Liver (tissue), 9 donors: Measurements from ENCODE around the gene ANXA3. TPM values are rescaled to one million over a fixed set of nuclear protein-coding genes. Genes with fewer than 3 reads are reported as not detected.

Experiments used
- DNase-seq: peaks from one replicate; pipeline ENCODE4 v3.0.0-alpha.2; 2017; ENCODE audit warnings: low spot score
- H3K27ac ChIP-seq, 2 donors: one replicate each; pipeline ENCODE4 v1.7.0; 2013; ENCODE audit warnings: inconsistent platforms in 2 of 2, low read length in 2 of 2, control low read depth in 1 of 2, low read depth in 1 of 2, mild to moderate bottlenecking in 1 of 2
- H3K27me3 ChIP-seq, 4 donors: one replicate each; pipeline versions ENCODE4 v1.6.1 to v1.7.0; 2013; ENCODE audit warnings: low read length in 3 of 4, inconsistent platforms in 1 of 4, mild to moderate bottlenecking in 1 of 4, moderate library complexity in 1 of 4; ENCODE audit not compliant: control insufficient read depth in 4 of 4, insufficient read depth in 4 of 4
- H3K36me3 ChIP-seq, 4 donors: one replicate each; pipeline versions ENCODE4 v1.6.1 to v1.7.0; 2013; ENCODE audit warnings: low read length in 3 of 4, mild to moderate bottlenecking in 3 of 4, low read depth in 1 of 4, moderate library complexity in 1 of 4; ENCODE audit not compliant: control insufficient read depth in 4 of 4, insufficient read depth in 3 of 4
- H3K4me1 ChIP-seq, 4 donors: one replicate each; pipeline versions ENCODE4 v1.6.1 to v1.7.0; 2013; ENCODE audit warnings: low read length in 3 of 4, mild to moderate bottlenecking in 3 of 4, moderate library complexity in 1 of 4; ENCODE audit not compliant: control insufficient read depth in 4 of 4, insufficient read depth in 4 of 4
- H3K4me3 ChIP-seq, 3 donors: one replicate each; pipeline versions ENCODE4 v1.6.1 to v1.7.0; 2013; ENCODE audit warnings: low read length in 3 of 3, control low read depth in 1 of 3, low read depth in 1 of 3, mild to moderate bottlenecking in 1 of 3
- H3K9ac ChIP-seq, 2 donors: one replicate each; pipeline ENCODE4 v1.7.0; 2013; ENCODE audit warnings: low read length in 2 of 2, mild to moderate bottlenecking in 2 of 2, moderate library complexity in 2 of 2, control low read depth in 1 of 2, low read depth in 1 of 2
- H3K9me3 ChIP-seq, 4 donors: one replicate each; pipeline versions ENCODE4 v1.6.1 to v1.7.0; 2013; ENCODE audit warnings: low read length in 3 of 4; ENCODE audit not compliant: control insufficient read depth in 4 of 4
- EGR1 ChIP-seq, 2 donors: IDR thresholded peaks; 2 replicates each; pipeline ENCODE4 v1.6.1; 2016 to 2018; ENCODE audit warnings: antibody characterized with exemption in 2 of 2, low read depth in 2 of 2
- FOXA1 ChIP-seq: IDR thresholded peaks from 2 replicates; pipeline ENCODE4 v1.6.1; 2016; ENCODE audit warnings: antibody characterized with exemption
- FOXA2 ChIP-seq: IDR thresholded peaks from 2 replicates; pipeline ENCODE4 v1.6.1; 2016; ENCODE audit warnings: antibody characterized with exemption
- GABPA ChIP-seq, 2 donors: IDR thresholded peaks in 1 of 2; conservative IDR thresholded peaks in 1 of 2; 2 replicates each; pipeline ENCODE4 v1.6.1; 2016; ENCODE audit warnings: antibody characterized with exemption in 2 of 2, mild to moderate bottlenecking in 1 of 2, moderate library complexity in 1 of 2
- HNF4G ChIP-seq: IDR thresholded peaks from 2 replicates; pipeline ENCODE4 v1.6.1; 2016; ENCODE audit warnings: antibody characterized with exemption
- NR2F2 ChIP-seq: IDR thresholded peaks from 2 replicates; pipeline ENCODE4 v1.6.1; 2016; ENCODE audit warnings: antibody characterized with exemption
- RAD21 ChIP-seq, 2 donors: IDR thresholded peaks; 2 replicates each; pipeline ENCODE4 v1.6.1; 2016; ENCODE audit warnings: antibody characterized with exemption in 2 of 2, mild to moderate bottlenecking in 2 of 2
- RXRA ChIP-seq, 2 donors: IDR thresholded peaks; 2 replicates each; pipeline ENCODE4 v1.6.1; 2017 to 2018; ENCODE audit warnings: antibody characterized with exemption in 2 of 2, mild to moderate bottlenecking in 1 of 2
- SP1 ChIP-seq: IDR thresholded peaks from 2 replicates; pipeline ENCODE4 v1.6.1; 2018; ENCODE audit warnings: antibody characterized with exemption, mild to moderate bottlenecking
- TAF1 ChIP-seq: conservative IDR thresholded peaks from 2 replicates; pipeline ENCODE4 v1.6.1; 2016; ENCODE audit warnings: antibody characterized with exemption, mild to moderate bottlenecking
- YY1 ChIP-seq: IDR thresholded peaks from 2 replicates; pipeline ENCODE4 v1.6.1; 2016; ENCODE audit warnings: antibody characterized with exemption, mild to moderate bottlenecking
- WGBS: extraction: QIAGEN DNeasy Blood & Tissue Kit; methylation state at CpG from one replicate; pipeline ENCODE4 v1.1.7; 2013; 5-methylcytosine and 5-hydroxymethylcytosine counted together
- polyA plus RNA-seq, 2 donors: library from polyadenylated mRNA; stranded (reverse) in 1 of 2; unstranded in 1 of 2; fragments of 200-250 nt in 1 of 2; fragments of >200 nt in 1 of 2; fragmentation: Nextera tagmentation in 1 of 2; extraction: Ambion mirVana in 1 of 2; gene quantifications; one replicate each; pipeline versions ENCODE4 v1.2.1 to v1.2.3, GENCODE V29; 2013 to 2015
- total RNA-seq, 2 donors: library from RNA; depleted of rRNA; stranded (reverse); fragments of >200 nt; gene quantifications; one replicate each; pipeline ENCODE4 v1.2.3, GENCODE V29; 2014
- TF ChIP-seq, protein P1 (sequence below): IDR thresholded peaks from 2 replicates; pipeline ENCODE4 v1.6.1; 2016; ENCODE audit warnings: antibody characterized with exemption
- TF ChIP-seq, protein P2 (sequence below): IDR thresholded peaks from 2 replicates; pipeline ENCODE4 v1.6.1; 2016; ENCODE audit warnings: antibody characterized with exemption
- TF ChIP-seq, protein P3 (sequence below): IDR thresholded peaks from 2 replicates; pipeline ENCODE4 v1.6.1; 2016; ENCODE audit warnings: antibody characterized with exemption
- TF ChIP-seq, protein P4 (sequence below): IDR thresholded peaks from 2 replicates; pipeline ENCODE4 v1.6.1; 2016; ENCODE audit warnings: antibody characterized with exemption, mild to moderate bottlenecking
- donor health status: healthy.
- donor health status: healthy.
- donor health status: healthy.
- donor health status: healthy.
- donor health status: healthy.

The ANXA3 gene
- total and polyA plus RNA-seq, 4 donors, result 1.7 to 16.4 (median 3.4) TPM

DNA sequence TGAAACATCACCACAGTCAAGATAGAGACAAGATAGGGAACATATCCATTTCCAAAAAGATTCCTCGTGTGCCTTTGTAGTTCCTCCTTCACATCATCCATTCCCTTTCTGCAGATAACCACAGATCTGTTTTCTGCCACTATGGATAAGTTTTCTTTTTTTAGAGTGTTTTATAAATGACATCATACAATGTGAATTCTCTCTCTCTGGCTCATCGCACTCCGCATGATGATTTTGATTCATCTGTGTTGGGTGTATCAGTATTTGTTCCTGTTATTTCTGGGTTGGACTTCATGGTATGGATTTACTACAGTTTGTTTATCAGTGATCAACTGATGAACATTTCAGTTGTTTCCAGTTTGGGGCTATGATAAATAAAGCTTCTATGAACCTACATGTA lies 23.2 kb upstream of the ANXA3 start:
- H3K9me3 ChIP-seq, result no peaks in the 10 kb centered on the region
- no peaks in the 10 kb centered on the region for H3K4me1 ChIP-seq
- WGBS, result 74% methylated on average over 3 of the region's 3 CpGs
- DNase-seq, result no peak
- peaks cover 0 to under 1% (median 0%) of the 10 kb centered on the region in 4 donors for H3K27me3 ChIP-seq
- H3K27ac ChIP-seq, result no peak overlapping the region
- TF ChIP-seq, protein P1, sequence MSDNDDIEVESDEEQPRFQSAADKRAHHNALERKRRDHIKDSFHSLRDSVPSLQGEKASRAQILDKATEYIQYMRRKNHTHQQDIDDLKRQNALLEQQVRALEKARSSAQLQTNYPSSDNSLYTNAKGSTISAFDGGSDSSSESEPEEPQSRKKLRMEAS, result no peak
- TF ChIP-seq RAD21 (IDR thresholded peaks at IDR 0.05) (no peak), FOXA2 (no peak), GABPA (IDR thresholded peaks at IDR 0.05 in 1 of 2, conservative IDR thresholded peaks at IDR 0.05 in 1 of 2) (no peak), NR2F2 (no peak), FOXA1 (no peak), HNF4G (no peak), SP1 (no peak)
- TF ChIP-seq, protein P2, sequence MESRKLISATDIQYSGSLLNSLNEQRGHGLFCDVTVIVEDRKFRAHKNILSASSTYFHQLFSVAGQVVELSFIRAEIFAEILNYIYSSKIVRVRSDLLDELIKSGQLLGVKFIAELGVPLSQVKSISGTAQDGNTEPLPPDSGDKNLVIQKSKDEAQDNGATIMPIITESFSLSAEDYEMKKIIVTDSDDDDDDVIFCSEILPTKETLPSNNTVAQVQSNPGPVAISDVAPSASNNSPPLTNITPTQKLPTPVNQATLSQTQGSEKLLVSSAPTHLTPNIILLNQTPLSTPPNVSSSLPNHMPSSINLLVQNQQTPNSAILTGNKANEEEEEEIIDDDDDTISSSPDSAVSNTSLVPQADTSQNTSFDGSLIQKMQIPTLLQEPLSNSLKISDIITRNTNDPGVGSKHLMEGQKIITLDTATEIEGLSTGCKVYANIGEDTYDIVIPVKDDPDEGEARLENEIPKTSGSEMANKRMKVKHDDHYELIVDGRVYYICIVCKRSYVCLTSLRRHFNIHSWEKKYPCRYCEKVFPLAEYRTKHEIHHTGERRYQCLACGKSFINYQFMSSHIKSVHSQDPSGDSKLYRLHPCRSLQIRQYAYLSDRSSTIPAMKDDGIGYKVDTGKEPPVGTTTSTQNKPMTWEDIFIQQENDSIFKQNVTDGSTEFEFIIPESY, result no peak
- no peak overlapping the region for H3K4me3 ChIP-seq
- H3K9ac ChIP-seq, result no peak overlapping the region
- H3K36me3 ChIP-seq, result no peaks in the 10 kb centered on the region

DNA sequence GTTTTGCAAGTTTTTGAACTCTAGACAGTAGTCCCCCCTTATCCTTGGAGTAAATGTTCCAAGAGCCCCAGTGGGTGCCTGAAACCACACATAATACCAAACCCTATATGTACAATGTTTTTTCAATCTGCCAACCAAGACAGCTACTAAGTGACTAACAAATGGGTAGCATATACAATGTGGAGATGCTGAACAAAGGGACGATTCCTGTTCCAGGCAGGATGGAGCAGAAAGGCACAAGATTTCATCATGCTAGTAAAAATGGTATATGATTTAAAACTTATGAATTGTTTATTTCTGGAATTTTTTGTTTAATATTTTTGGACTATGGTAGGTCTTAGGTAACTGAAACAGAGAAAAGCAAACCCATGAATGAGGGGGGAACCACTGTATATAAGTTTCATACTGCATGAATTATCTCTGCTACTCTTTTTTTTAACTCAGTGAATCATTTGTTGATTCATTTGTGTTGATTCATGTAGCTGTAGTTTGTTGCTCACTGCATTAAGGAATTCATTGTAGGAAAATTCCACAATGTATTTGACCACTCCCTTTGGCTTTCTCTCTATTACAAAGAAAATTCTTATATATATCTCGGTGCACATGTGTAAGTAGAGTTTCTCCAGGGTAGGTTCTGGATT lies 21.9 kb upstream of the ANXA3 start:
- no peak overlapping the region for H3K4me3 ChIP-seq
- 88% methylated on average over 2 of the region's 2 CpGs for WGBS
- DNase-seq, result no peak
- no peaks in the 10 kb centered on the region for H3K9me3 ChIP-seq
- TF ChIP-seq TAF1, result no peak
- no peak for TF ChIP-seq FOXA1
- TF ChIP-seq, protein P3, sequence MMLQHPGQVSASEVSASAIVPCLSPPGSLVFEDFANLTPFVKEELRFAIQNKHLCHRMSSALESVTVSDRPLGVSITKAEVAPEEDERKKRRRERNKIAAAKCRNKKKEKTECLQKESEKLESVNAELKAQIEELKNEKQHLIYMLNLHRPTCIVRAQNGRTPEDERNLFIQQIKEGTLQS, result no peak
- TF ChIP-seq EGR1 (IDR thresholded peaks at IDR 0.05; ENCODE audit: low read depth in 2 of 2), result no peak
- TF ChIP-seq RAD21 (IDR thresholded peaks at IDR 0.05), result no peak
- TF ChIP-seq, protein P4, sequence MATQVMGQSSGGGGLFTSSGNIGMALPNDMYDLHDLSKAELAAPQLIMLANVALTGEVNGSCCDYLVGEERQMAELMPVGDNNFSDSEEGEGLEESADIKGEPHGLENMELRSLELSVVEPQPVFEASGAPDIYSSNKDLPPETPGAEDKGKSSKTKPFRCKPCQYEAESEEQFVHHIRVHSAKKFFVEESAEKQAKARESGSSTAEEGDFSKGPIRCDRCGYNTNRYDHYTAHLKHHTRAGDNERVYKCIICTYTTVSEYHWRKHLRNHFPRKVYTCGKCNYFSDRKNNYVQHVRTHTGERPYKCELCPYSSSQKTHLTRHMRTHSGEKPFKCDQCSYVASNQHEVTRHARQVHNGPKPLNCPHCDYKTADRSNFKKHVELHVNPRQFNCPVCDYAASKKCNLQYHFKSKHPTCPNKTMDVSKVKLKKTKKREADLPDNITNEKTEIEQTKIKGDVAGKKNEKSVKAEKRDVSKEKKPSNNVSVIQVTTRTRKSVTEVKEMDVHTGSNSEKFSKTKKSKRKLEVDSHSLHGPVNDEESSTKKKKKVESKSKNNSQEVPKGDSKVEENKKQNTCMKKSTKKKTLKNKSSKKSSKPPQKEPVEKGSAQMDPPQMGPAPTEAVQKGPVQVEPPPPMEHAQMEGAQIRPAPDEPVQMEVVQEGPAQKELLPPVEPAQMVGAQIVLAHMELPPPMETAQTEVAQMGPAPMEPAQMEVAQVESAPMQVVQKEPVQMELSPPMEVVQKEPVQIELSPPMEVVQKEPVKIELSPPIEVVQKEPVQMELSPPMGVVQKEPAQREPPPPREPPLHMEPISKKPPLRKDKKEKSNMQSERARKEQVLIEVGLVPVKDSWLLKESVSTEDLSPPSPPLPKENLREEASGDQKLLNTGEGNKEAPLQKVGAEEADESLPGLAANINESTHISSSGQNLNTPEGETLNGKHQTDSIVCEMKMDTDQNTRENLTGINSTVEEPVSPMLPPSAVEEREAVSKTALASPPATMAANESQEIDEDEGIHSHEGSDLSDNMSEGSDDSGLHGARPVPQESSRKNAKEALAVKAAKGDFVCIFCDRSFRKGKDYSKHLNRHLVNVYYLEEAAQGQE, result no peak
- TF ChIP-seq, protein P1, result no peak
- TF ChIP-seq, protein P2, result no peak
- TF ChIP-seq NR2F2, result no peak
- TF ChIP-seq HNF4G, result no peak
- TF ChIP-seq YY1, result no peak
- no peak for TF ChIP-seq RXRA (IDR thresholded peaks at IDR 0.05)
- TF ChIP-seq FOXA2, result no peak
- TF ChIP-seq GABPA (IDR thresholded peaks at IDR 0.05 in 1 of 2, conservative IDR thresholded peaks at IDR 0.05 in 1 of 2), result no peak
- H3K4me1 ChIP-seq, result no peaks in the 10 kb centered on the region
- H3K36me3 ChIP-seq, result no peaks in the 10 kb centered on the region
- peaks cover 0 to 4% (median 0%) of the 10 kb centered on the region in 4 donors for H3K27me3 ChIP-seq
- no peak overlapping the region for H3K9ac ChIP-seq
- no peak overlapping the region for H3K27ac ChIP-seq
